ENCODE data around the gene ASPHD2.

The ASPHD2 gene

GRCh38 chr22:26446808-26447515, 17.9 kb downstream of the ASPHD2 start:
- DNase-seq (ENCODE audit: low read depth) = no peak

GRCh38 chr22:26447584-26448329, 18.7 kb downstream of the ASPHD2 start:
- DNase-seq (ENCODE audit: low read depth) = no peak

- DNase-seq (ENCODE audit: low read depth) = no peak
Measured at GRCh38 chr22:26448334-26448733, 19.3 kb downstream of the ASPHD2 start.

GRCh38 chr22:26448941-26449340, 19.9 kb downstream of the ASPHD2 start:
- DNase-seq (ENCODE audit: low read depth) = no peak

- DNase-seq (ENCODE audit: low read depth) = no peak
Measured at GRCh38 chr22:26450453-26451185, 21.6 kb downstream of the ASPHD2 start.

GRCh38 chr22:26452236-26453016, 23.4 kb downstream of the ASPHD2 start:
- no peak for DNase-seq (ENCODE audit: low read depth)

- no peak for DNase-seq (ENCODE audit: low read depth)
Measured at GRCh38 chr22:26453216-26453615, 24.2 kb downstream of the ASPHD2 start.

- DNase-seq (ENCODE audit: low read depth) = no peak
Measured at GRCh38 chr22:26453812-26454500, 24.9 kb downstream of the ASPHD2 start.

GRCh38 chr22:26457661-26458272, 28.7 kb downstream of the ASPHD2 start:
- DNase-seq (ENCODE audit: low read depth) = no peak

- DNase-seq (ENCODE audit: low read depth) = no peak
Measured at GRCh38 chr22:26460202-26460601, 31.1 kb downstream of the ASPHD2 start.

GRCh38 chr22:26461188-26461810, 32.2 kb downstream of the ASPHD2 start:
- no peak for DNase-seq (ENCODE audit: low read depth)

- no peak for DNase-seq (ENCODE audit: low read depth)
Measured at GRCh38 chr22:26462051-26462450, 33.0 kb downstream of the ASPHD2 start.

GRCh38 chr22:26462641-26463040, 33.6 kb downstream of the ASPHD2 start:
- no peak for DNase-seq (ENCODE audit: low read depth)

GRCh38 chr22:26463101-26463661, 34.1 kb downstream of the ASPHD2 start:
- DNase-seq (ENCODE audit: low read depth) = no peak

GRCh38 chr22:26463688-26464087, 34.6 kb downstream of the ASPHD2 start:
- DNase-seq (ENCODE audit: low read depth) = no peak

GRCh38 chr22:26464312-26464711, 35.3 kb downstream of the ASPHD2 start:
- DNase-seq (ENCODE audit: low read depth) = no peak

GRCh38 chr22:26466196-26466595, 37.1 kb downstream of the ASPHD2 start:
- DNase-seq (ENCODE audit: low read depth) = no peak

GRCh38 chr22:26470807-26471206, 41.7 kb downstream of the ASPHD2 start:
- DNase-seq (ENCODE audit: low read depth) = no peak

GRCh38 chr22:26471522-26471921, 42.5 kb downstream of the ASPHD2 start:
- DNase-seq (ENCODE audit: low read depth) = peak; percentile 61

- no peak for DNase-seq (ENCODE audit: low read depth)
Measured at GRCh38 chr22:26474682-26475081, 45.6 kb downstream of the ASPHD2 start.
